H1 (cell line): ENCODE results near the gene IFT43. TPM values are rescaled to one million over a fixed set of nuclear protein-coding genes. Genes with fewer than 3 reads are reported as not detected.

Source experiments
- CTCF ChIA-PET: fragments of 300-600 bp; sonication (Branson Sonifier 250); formaldehyde crosslinking; loops from one replicate; lab custom pipeline; 2021; ENCODE audit not compliant: partially characterized antibody; lab: Charles Lee
- POLR2A ChIA-PET: fragments of 300-600 bp; sonication (Branson Sonifier 250); formaldehyde crosslinking; loops from one replicate; lab custom pipeline; 2021; ENCODE audit warnings: inconsistent platforms; ENCODE audit not compliant: partially characterized antibody; lab: Charles Lee
- DNase-seq, 2 experiments: peaks; one replicate each; pipeline versions ENCODE4 v3.0.0 to v3.0.0-alpha.2; 2010 to 2022; ENCODE audit warnings: low spot score in 2 of 2, low read depth in 1 of 2, mixed read lengths in 1 of 2
- FAIRE-seq: peaks from 2 replicates; lab custom pipeline; 2011; peaks lifted over from hg19 to GRCh38; lab: Jason Lieb, UNC
- H2AFZ ChIP-seq: 2 replicates; pipeline ENCODE4 v1.8.1; 2012; ENCODE audit warnings: low read length, inconsistent platforms
- H2AK5ac ChIP-seq: 2 replicates; pipeline ENCODE4 v1.6.1; 2013; ENCODE audit warnings: low read depth, low read length
- H2BK120ac ChIP-seq: replicated peaks from 2 replicates; pipeline ENCODE3; 2013; ENCODE audit warnings: low read depth, low read length, inconsistent platforms
- H2BK12ac ChIP-seq: 2 replicates; pipeline ENCODE4 v1.6.1; 2013; ENCODE audit warnings: low read depth, low read length
- H2BK15ac ChIP-seq: 2 replicates; pipeline ENCODE4 v1.6.1; 2013; ENCODE audit warnings: low read length
- H2BK20ac ChIP-seq: 2 replicates; pipeline ENCODE4 v1.6.1; 2013; ENCODE audit warnings: low read length
- H2BK5ac ChIP-seq: 2 replicates; pipeline ENCODE4 v1.6.1; 2013; ENCODE audit warnings: low read depth, low read length
- H3K14ac ChIP-seq: 2 replicates; pipeline ENCODE4 v1.6.1; 2013; ENCODE audit warnings: inconsistent platforms; ENCODE audit not compliant: insufficient read length
- H3K18ac ChIP-seq: 2 replicates; pipeline ENCODE4 v1.6.1; 2013; ENCODE audit warnings: low read length; ENCODE audit errors: extremely low read depth
- H3K23ac ChIP-seq: 2 replicates; pipeline ENCODE4 v1.6.1; 2013; ENCODE audit warnings: inconsistent platforms; ENCODE audit not compliant: insufficient read length
- H3K23me2 ChIP-seq: 2 replicates; pipeline ENCODE4 v1.6.1; 2013; ENCODE audit warnings: low read depth, low read length
- H3K27ac ChIP-seq: 2 replicates; pipeline ENCODE4 v1.6.1; 2011; ENCODE audit warnings: low read depth, low read length, inconsistent platforms
- H3K27me3 ChIP-seq, 4 experiments: replicated peaks in 1 of 4; 1 replicate in 1 of 4; 2 replicates in 3 of 4; pipeline versions ENCODE4 v1.6.1 to v1.8.1; 2011 to 2013; ENCODE audit warnings: low read length in 3 of 4, mild to moderate bottlenecking in 3 of 4, inconsistent platforms in 2 of 4, mixed read lengths in 2 of 4, moderate library complexity in 1 of 4; ENCODE audit not compliant: control insufficient read depth in 3 of 4, insufficient read depth in 3 of 4; ENCODE audit errors: extremely low read depth in 1 of 4
- H3K36me3 ChIP-seq, 4 experiments: 2 replicates each; pipeline versions ENCODE4 v1.6.1 to v1.8.1; 2011 to 2013; ENCODE audit warnings: mild to moderate bottlenecking in 4 of 4, low read length in 3 of 4, moderate library complexity in 2 of 4, control low read depth in 1 of 4, inconsistent platforms in 1 of 4; ENCODE audit not compliant: insufficient read depth in 4 of 4, control insufficient read depth in 2 of 4
- H3K4ac ChIP-seq: replicated peaks from 2 replicates; pipeline ENCODE3; 2013; ENCODE audit warnings: low read length, low read depth, mixed read lengths, inconsistent platforms; ENCODE audit not compliant: insufficient read length
- H3K4me1 ChIP-seq, 4 experiments: replicated peaks in 1 of 4; 1 replicate in 1 of 4; 2 replicates in 3 of 4; pipeline versions ENCODE4 v1.6.1 to v1.8.1; 2011 to 2013; ENCODE audit warnings: low read length in 3 of 4, inconsistent platforms in 2 of 4, mixed read lengths in 1 of 4; ENCODE audit not compliant: insufficient read depth in 4 of 4, control insufficient read depth in 3 of 4
- H3K4me2 ChIP-seq, 2 experiments: 2 replicates each; pipeline versions ENCODE4 v1.6.1 to v1.8.1; 2011 to 2013; ENCODE audit warnings: low read depth in 2 of 2, low read length in 2 of 2, control low read depth in 1 of 2, inconsistent platforms in 1 of 2, mild to moderate bottlenecking in 1 of 2; ENCODE audit not compliant: insufficient read depth in 1 of 2
- H3K4me3 ChIP-seq, 4 experiments: fragments of 200-600, 300-600 bp in 1 of 4; sonication (generic), shearing (Covaris generic), sonication (Bioruptor Twin) in 1 of 4; 2 replicates each; pipeline versions ENCODE4 v1.5.1 to v1.8.1; 2011 to 2016; ENCODE audit warnings: low read length in 4 of 4, low read depth in 3 of 4, control low read depth in 2 of 4, inconsistent platforms in 2 of 4, mild to moderate bottlenecking in 2 of 4, mixed read lengths in 1 of 4, moderate library complexity in 1 of 4; ENCODE audit not compliant: insufficient read depth in 2 of 4; ENCODE audit errors: extremely low read depth in 1 of 4
- H3K56ac ChIP-seq: replicated peaks from 2 replicates; pipeline ENCODE3; 2013; ENCODE audit warnings: low read depth, mild to moderate bottlenecking, mixed read lengths, low read length, inconsistent platforms; ENCODE audit not compliant: insufficient read length
- H3K79me1 ChIP-seq: 2 replicates; pipeline ENCODE4 v1.6.1; 2013; ENCODE audit warnings: low read depth, low read length, control low read depth
- H3K79me2 ChIP-seq, 2 experiments: 2 replicates each; pipeline versions ENCODE4 v1.6.1 to v1.8.1; 2012 to 2013; ENCODE audit warnings: low read length in 2 of 2, mild to moderate bottlenecking in 2 of 2, inconsistent platforms in 1 of 2; ENCODE audit not compliant: insufficient read depth in 2 of 2, control insufficient read depth in 1 of 2
- H3K9ac ChIP-seq, 4 experiments: replicated peaks in 1 of 4; 1 replicate in 1 of 4; 2 replicates in 3 of 4; pipeline versions ENCODE4 v1.6.1 to v1.8.1; 2011 to 2013; ENCODE audit warnings: low read depth in 3 of 4, low read length in 3 of 4, control low read depth in 2 of 4, mild to moderate bottlenecking in 2 of 4, moderate library complexity in 2 of 4, inconsistent platforms in 1 of 4; ENCODE audit errors: extremely low read depth in 1 of 4
- H3K9me3 ChIP-seq, 2 experiments: 2 replicates each; pipeline versions ENCODE4 v1.6.1 to v1.8.1; 2012 to 2013; ENCODE audit warnings: mild to moderate bottlenecking in 2 of 2, moderate library complexity in 2 of 2, control low read depth in 1 of 2, inconsistent platforms in 1 of 2, low read depth in 1 of 2, low read length in 1 of 2, mixed read lengths in 1 of 2; ENCODE audit not compliant: insufficient read depth in 2 of 2
- H4K20me1 ChIP-seq, 2 experiments: replicated peaks in 1 of 2; 2 replicates each; pipeline versions ENCODE3 to v1.8.1; 2011 to 2013; ENCODE audit warnings: inconsistent platforms in 2 of 2, low read length in 2 of 2, mild to moderate bottlenecking in 1 of 2; ENCODE audit not compliant: insufficient read depth in 2 of 2, control insufficient read depth in 1 of 2
- H4K5ac ChIP-seq: 2 replicates; pipeline ENCODE4 v1.6.1; 2013; ENCODE audit warnings: low read length, low read depth, mixed read lengths, inconsistent platforms; ENCODE audit not compliant: insufficient read length
- H4K8ac ChIP-seq: 2 replicates; pipeline ENCODE4 v1.8.0; 2013; ENCODE audit warnings: mild to moderate bottlenecking, moderate library complexity, low read length, inconsistent platforms; ENCODE audit not compliant: insufficient read depth; ENCODE audit errors: extremely low read depth
- H4K91ac ChIP-seq: replicated peaks from 2 replicates; pipeline ENCODE3; 2013; ENCODE audit warnings: low read length, mixed read lengths, inconsistent platforms; ENCODE audit not compliant: insufficient read length
- CEBPB ChIP-seq: IDR thresholded peaks from 2 replicates; pipeline ENCODE4 v1.6.1; 2012; ENCODE audit warnings: low read depth, low read length
- HDAC6 ChIP-seq: IDR thresholded peaks from one replicate; pipeline ENCODE4 v1.7.1; 2012; ENCODE audit warnings: low read depth, mild to moderate bottlenecking, inconsistent platforms, low read length, moderate library complexity
- RAD21 ChIP-seq, 2 experiments: IDR thresholded peaks in 1 of 2; conservative IDR thresholded peaks in 1 of 2; 2 replicates each; pipeline ENCODE4 v1.6.1; 2011; ENCODE audit warnings: low read depth in 2 of 2, low read length in 2 of 2, improper control_type of control experiment in 1 of 2, inconsistent platforms in 1 of 2, mild to moderate bottlenecking in 1 of 2, moderate library complexity in 1 of 2
- RBBP5 ChIP-seq: IDR thresholded peaks from 2 replicates; pipeline ENCODE4 v1.7.1; 2012; ENCODE audit warnings: low read depth, mild to moderate bottlenecking, inconsistent platforms, low read length, moderate library complexity, borderline replicate concordance
- TAF1 ChIP-seq: IDR thresholded peaks from 2 replicates; pipeline ENCODE4 v1.6.1; 2011; ENCODE audit warnings: mild to moderate bottlenecking, low read depth, low read length
- YY1 ChIP-seq: IDR thresholded peaks from 2 replicates; pipeline ENCODE4 v1.6.1; 2011; ENCODE audit warnings: low read depth, mild to moderate bottlenecking, low read length
- WGBS, 2 experiments: shearing (Covaris generic) in 1 of 2; methylation state at CpG; one replicate each; pipeline versions ENCODE4 v1.1.6 to v1.1.7; 2013 to 2015; ENCODE audit warnings: low lambda C conversion rate in 2 of 2, mixed read lengths in 2 of 2, inconsistent platforms in 1 of 2, low coverage in 1 of 2, missing lambda C conversion rate in 1 of 2; ENCODE audit not compliant: insufficient replicate concordance in 2 of 2, insufficient coverage in 1 of 2, insufficient read length in 1 of 2; ENCODE audit errors: extremely low coverage in 1 of 2, missing lambda C conversion rate in 1 of 2; 5-methylcytosine and 5-hydroxymethylcytosine counted together
- polyA plus RNA-seq, 7 experiments: library from polyadenylated mRNA; depleted of rRNA in 3 of 7; stranded (reverse) in 5 of 7; unstranded in 2 of 7; fragments of >200 nt in 5 of 7; fragments of 200-250 nt in 2 of 7; gene quantifications; 1 replicate in 5 of 7; 2 replicates in 1 of 7; 4 replicates in 1 of 7; pipeline versions ENCODE4 v1.2.1 to v1.2.3, GENCODE V29; 2011 to 2013; ENCODE audit warnings: missing spikeins in 2 of 7, mixed read lengths in 2 of 7
- total RNA-seq: library from RNA; stranded (reverse); fragmentation: NEBNext Ultra II Directional; extraction: Animal tissue kit (Norgen Biotek cat#: 25700); gene quantifications from 2 replicates; pipeline ENCODE4 v1.2.1, GENCODE V29; 2021
- TF ChIP-seq, protein P1 (sequence below), 3 experiments: IDR thresholded peaks; 1 replicate in 2 of 3; 2 replicates in 1 of 3; pipeline versions ENCODE4 v1.5.1 to v1.6.1; 2011; ENCODE audit warnings: low read length in 3 of 3, mild to moderate bottlenecking in 3 of 3, inconsistent platforms in 2 of 3, low read depth in 1 of 3, moderate library complexity in 1 of 3; ENCODE audit not compliant: insufficient read depth in 1 of 3; ENCODE audit errors: control extremely low read depth in 1 of 3

The IFT43 gene
- total and polyA plus RNA-seq, 2 of the 8 experiments (the other 6 are each of a cell fraction or from before 2014, with no cell fraction given), result 17.0 to 20.8 TPM

DNA sequence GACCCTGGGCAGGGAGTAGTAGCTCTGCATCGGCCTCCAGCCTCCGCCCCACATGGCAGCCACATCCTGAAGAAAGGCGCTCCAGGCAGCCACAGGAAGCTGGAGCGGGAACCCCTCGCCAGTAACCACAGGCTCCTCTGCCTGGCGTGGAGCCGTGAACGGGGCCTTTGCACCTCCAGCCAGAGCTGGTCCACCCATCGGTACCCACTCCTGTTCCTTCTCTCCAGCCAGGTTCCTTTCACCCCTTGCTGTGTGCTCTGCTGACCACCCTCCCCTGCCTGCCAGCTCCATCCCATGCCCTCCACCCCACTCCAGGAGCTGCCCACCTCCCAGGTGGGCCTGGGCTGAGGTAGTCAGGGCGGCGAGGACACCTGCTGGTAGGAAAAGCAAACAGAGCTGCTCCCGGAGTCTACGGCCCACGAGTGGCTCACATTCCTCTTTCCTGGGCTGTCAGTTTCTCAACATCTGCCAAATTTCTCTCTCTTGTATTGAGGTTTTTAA is 6.4 kb upstream of the IFT43 start:
- Histone ChIP-seq H3K36me3 (no peaks in the 10 kb centered on the region), H4K20me1 (no peaks in the 10 kb centered on the region), H2AFZ (no peak overlapping the region), H3K79me2 (no peaks in the 10 kb centered on the region), H3K4me1 (peaks cover 0 to 7% (median 1%) of the 10 kb centered on the region in 4 experiments; a peak in 5 of 7 replicates), H3K27ac (no peak overlapping the region), H3K18ac (no peak overlapping the region), H3K4me3 (no peak overlapping the region), H3K56ac (no peak overlapping the region), H3K27me3 (peaks cover 0 to 25% (median 15%) of the 10 kb centered on the region in 4 experiments; a peak in 5 of 7 replicates), H3K4ac (no peak overlapping the region), H4K5ac (no peak overlapping the region), H3K79me1 (no peaks in the 10 kb centered on the region), H2BK5ac (no peak overlapping the region), H3K23ac (no peak overlapping the region), H4K8ac (peak overlapping the region; percentile 86; the same call in 1 of the 2 replicates), H3K23me2 (peaks cover 8% of the 10 kb centered on the region), H3K4me2 (no peak overlapping the region), H3K9me3 (no peaks in the 10 kb centered on the region), H3K9ac (no peak overlapping the region), H2BK20ac (no peak overlapping the region), H3K14ac (no peak overlapping the region), H2BK120ac (no peak overlapping the region), H2BK12ac (no peak overlapping the region), H2BK15ac (no peak overlapping the region), H2AK5ac (no peak overlapping the region), H4K91ac (no peak overlapping the region)
- peak in 1 of 2 experiments; percentile 74 for DNase-seq
- no peak for FAIRE-seq
- POLR2A ChIA-PET, result interaction anchor here (0.7 kb wide), 1 partner anchor 270 kb away, joined by 4 read pairs; no protein-coding TSS in a partner anchor
- 76% methylated on average over 14 of the region's 14 CpGs; no CpG with 5 or more reads in 1 of the 2 experiments for WGBS, 2 experiments
- CTCF ChIA-PET, result interaction anchor here (0.5 to 20.1 kb wide), 48 partner anchors 9 to 416 kb away, joined by 3 to 261 read pairs (median 4); partner anchors contain the start of gene FLVCR2
- TF ChIP-seq YY1 (no peak), RAD21 (IDR thresholded peaks at IDR 0.05 in 1 of 2, conservative IDR thresholded peaks at IDR 0.05 in 1 of 2; ENCODE audit: low read depth in 2 of 2, low read length in 2 of 2) (peak; percentile 81 to 89), RBBP5 (no peak), HDAC6 (no peak), TAF1 (no peak), CEBPB (no peak)
- TF ChIP-seq, protein P1, sequence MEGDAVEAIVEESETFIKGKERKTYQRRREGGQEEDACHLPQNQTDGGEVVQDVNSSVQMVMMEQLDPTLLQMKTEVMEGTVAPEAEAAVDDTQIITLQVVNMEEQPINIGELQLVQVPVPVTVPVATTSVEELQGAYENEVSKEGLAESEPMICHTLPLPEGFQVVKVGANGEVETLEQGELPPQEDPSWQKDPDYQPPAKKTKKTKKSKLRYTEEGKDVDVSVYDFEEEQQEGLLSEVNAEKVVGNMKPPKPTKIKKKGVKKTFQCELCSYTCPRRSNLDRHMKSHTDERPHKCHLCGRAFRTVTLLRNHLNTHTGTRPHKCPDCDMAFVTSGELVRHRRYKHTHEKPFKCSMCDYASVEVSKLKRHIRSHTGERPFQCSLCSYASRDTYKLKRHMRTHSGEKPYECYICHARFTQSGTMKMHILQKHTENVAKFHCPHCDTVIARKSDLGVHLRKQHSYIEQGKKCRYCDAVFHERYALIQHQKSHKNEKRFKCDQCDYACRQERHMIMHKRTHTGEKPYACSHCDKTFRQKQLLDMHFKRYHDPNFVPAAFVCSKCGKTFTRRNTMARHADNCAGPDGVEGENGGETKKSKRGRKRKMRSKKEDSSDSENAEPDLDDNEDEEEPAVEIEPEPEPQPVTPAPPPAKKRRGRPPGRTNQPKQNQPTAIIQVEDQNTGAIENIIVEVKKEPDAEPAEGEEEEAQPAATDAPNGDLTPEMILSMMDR (IDR thresholded peaks at IDR 0.05; ENCODE audit: control extremely low read depth in 1 of 3, insufficient read depth in 1 of 3, low read depth in 1 of 3, low read length in 3 of 3), result peak; percentile 74 to 79 (median 76)
